PC-3 (cell line): ENCODE measurements around the gene KRTAP19-1. TPM values are rescaled to one million over a fixed set of nuclear protein-coding genes. Genes with fewer than 3 reads are reported as not detected.

Experiments
- ATAC-seq: fragments of 200-7000 bp; cut with Tn5 transposase; 2 replicates; pipeline ENCODE4 v1.9.1; 2020; ENCODE audit warnings: mild to moderate bottlenecking, moderate library complexity
- BruUV-seq: library from RNA; stranded (reverse); fragments of 400-500 nt; replicated peaks from 2 replicates; lab custom pipeline; 2021; lab: Mats Ljungman, UMichigan
- CTCF ChIA-PET: fragments of 300-600 bp; sonication (Branson Sonifier 250); formaldehyde crosslinking; loops from one replicate; lab custom pipeline; 2022; ENCODE audit warnings: antibody characterized with exemption; lab: Charles Lee
- POLR2A ChIA-PET: fragments of 300-600 bp; sonication (Branson Sonifier 250); formaldehyde crosslinking; loops from one replicate; lab custom pipeline; 2022; ENCODE audit warnings: antibody characterized with exemption; ENCODE audit not compliant: unreplicated experiment; lab: Charles Lee
- DNase-seq: peaks from one replicate; pipeline ENCODE4 v3.0.0-alpha.2; 2015
- H2AFZ ChIP-seq: fragments of 300-600 bp; sonication (generic); 2 replicates; pipeline ENCODE4 v1.6.0; 2016; ENCODE audit warnings: antibody characterized with exemption, low read length
- H3F3A ChIP-seq: fragments of 300-600 bp; sonication (generic); one replicate; pipeline ENCODE4 v1.6.0; 2017; ENCODE audit warnings: antibody characterized with exemption, low read length, control low read depth, mild to moderate bottlenecking; ENCODE audit not compliant: unreplicated experiment
- H3K27ac ChIP-seq: fragments of 300-600 bp; sonication (generic); 2 replicates; pipeline ENCODE4 v1.5.1; 2016; ENCODE audit warnings: mild to moderate bottlenecking, low read length
- H3K27me3 ChIP-seq: fragments of 300-600 bp; sonication (generic); 2 replicates; pipeline ENCODE4 v1.6.1; 2016; ENCODE audit warnings: low read length, mixed read lengths
- H3K36me3 ChIP-seq: fragments of 300-600 bp; sonication (generic); 2 replicates; pipeline ENCODE4 v1.6.1; 2016; ENCODE audit warnings: low read depth, mixed run types, low read length, mixed read lengths
- H3K4me1 ChIP-seq: fragments of 300-600 bp; sonication (generic); 2 replicates; pipeline ENCODE4 v1.5.1; 2016; ENCODE audit warnings: low read length; ENCODE audit not compliant: insufficient read depth
- H3K4me2 ChIP-seq: fragments of 300-600 bp; sonication (generic); 2 replicates; pipeline ENCODE4 v1.6.0; 2016; ENCODE audit warnings: low read length
- H3K4me3 ChIP-seq: fragments of 300-600 bp; sonication (generic); 2 replicates; pipeline ENCODE4 v1.5.1; 2016; ENCODE audit warnings: mild to moderate bottlenecking, low read length, mixed read lengths
- H3K79me2 ChIP-seq: fragments of 300-600 bp; sonication (generic); 2 replicates; pipeline ENCODE4 v1.6.1; 2017; ENCODE audit warnings: low read length, mixed read lengths
- H3K9ac ChIP-seq: fragments of 300-600 bp; sonication (generic); 2 replicates; pipeline ENCODE4 v1.6.0; 2016; ENCODE audit warnings: mild to moderate bottlenecking, low read length
- H3K9me2 ChIP-seq: fragments of 300-600 bp; sonication (generic); replicated peaks from 2 replicates; pipeline ENCODE4 v1.6.1; 2016; ENCODE audit warnings: mixed run types, low read length, mixed read lengths
- H3K9me3 ChIP-seq: fragments of 300-600 bp; sonication (generic); 2 replicates; pipeline ENCODE4 v1.6.1; 2016; ENCODE audit warnings: low read length, mixed read lengths
- H4K20me1 ChIP-seq: fragments of 300-600 bp; sonication (generic); 2 replicates; pipeline ENCODE4 v1.6.1; 2016; ENCODE audit warnings: low read length, mixed read lengths
- EZH2 ChIP-seq: fragments of 300-600 bp; sonication (generic); IDR thresholded peaks from one replicate; pipeline ENCODE4 v1.6.1; 2017; ENCODE audit warnings: antibody characterized with exemption, mild to moderate bottlenecking, low read length; ENCODE audit not compliant: unreplicated experiment
- EZH2phosphoT487 ChIP-seq: fragments of 300-600 bp; sonication (generic); IDR thresholded peaks from 2 replicates; pipeline ENCODE4 v1.6.1; 2018; ENCODE audit warnings: mild to moderate bottlenecking, antibody characterized with exemption, low read length, borderline replicate concordance
- intact Hi-C: fragments of 100-400 bp; cut with micrococcal nuclease; formaldehyde crosslinking; loops from 2 replicates; pipeline ENCODE4 v1.9.0; 2023
- total RNA-seq: library from RNA; depleted of rRNA; stranded (reverse); fragments of >200 nt; gene quantifications from 2 replicates; pipeline ENCODE4 v1.2.3, GENCODE V29; 2014
- TF ChIP-seq, protein P1 (sequence below): fragments of 300-600 bp; sonication (generic); conservative IDR thresholded peaks from 2 replicates; pipeline ENCODE4 v1.5.1; 2017; ENCODE audit warnings: antibody characterized with exemption, low read depth, mild to moderate bottlenecking, low read length

The KRTAP19-1 gene
- total RNA-seq, 1 experiment from 2014 or later, result not detected

DNA sequence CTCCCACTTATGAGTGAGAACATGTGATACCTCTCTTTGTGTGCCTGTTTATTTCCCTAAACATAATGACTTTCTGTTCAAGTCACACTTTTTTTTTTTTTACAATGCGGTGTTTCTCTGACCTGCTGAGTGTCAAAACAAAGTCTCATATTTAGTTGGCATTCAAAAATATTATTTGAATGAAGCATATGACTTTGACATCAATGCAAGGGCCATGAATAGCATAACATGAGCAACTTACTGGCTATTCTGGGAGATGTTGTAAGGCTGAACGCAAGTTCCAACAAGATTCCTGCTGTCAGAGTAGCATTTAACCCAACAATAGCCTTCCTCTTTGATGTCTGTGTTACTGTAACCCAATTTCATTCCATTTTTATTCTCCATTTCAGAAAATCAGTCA, 2.0 kb upstream of the KRTAP19-1 start:
- ChIA-PET POLR2A (no interaction called here), CTCF (no interaction called here)
- ATAC-seq (no peak), DNase-seq (no peak)
- Histone ChIP-seq H3K27ac (no peak overlapping the region), H3K36me3 (no peaks in the 10 kb centered on the region), H3K79me2 (no peaks in the 10 kb centered on the region), H2AFZ (no peak overlapping the region), H4K20me1 (no peaks in the 10 kb centered on the region), H3K4me3 (no peak overlapping the region), H3F3A (no peaks in the 10 kb centered on the region), H3K9me3 (no peaks in the 10 kb centered on the region), H3K9ac (no peak overlapping the region), H3K4me2 (no peak overlapping the region), H3K4me1 (no peaks in the 10 kb centered on the region), H3K9me2 (no peaks in the 10 kb centered on the region), H3K27me3 (peaks cover 10% of the 10 kb centered on the region; the same call in 1 of the 2 replicates)
- BruUV-seq, result no TSS peak
- TF ChIP-seq, protein P1, sequence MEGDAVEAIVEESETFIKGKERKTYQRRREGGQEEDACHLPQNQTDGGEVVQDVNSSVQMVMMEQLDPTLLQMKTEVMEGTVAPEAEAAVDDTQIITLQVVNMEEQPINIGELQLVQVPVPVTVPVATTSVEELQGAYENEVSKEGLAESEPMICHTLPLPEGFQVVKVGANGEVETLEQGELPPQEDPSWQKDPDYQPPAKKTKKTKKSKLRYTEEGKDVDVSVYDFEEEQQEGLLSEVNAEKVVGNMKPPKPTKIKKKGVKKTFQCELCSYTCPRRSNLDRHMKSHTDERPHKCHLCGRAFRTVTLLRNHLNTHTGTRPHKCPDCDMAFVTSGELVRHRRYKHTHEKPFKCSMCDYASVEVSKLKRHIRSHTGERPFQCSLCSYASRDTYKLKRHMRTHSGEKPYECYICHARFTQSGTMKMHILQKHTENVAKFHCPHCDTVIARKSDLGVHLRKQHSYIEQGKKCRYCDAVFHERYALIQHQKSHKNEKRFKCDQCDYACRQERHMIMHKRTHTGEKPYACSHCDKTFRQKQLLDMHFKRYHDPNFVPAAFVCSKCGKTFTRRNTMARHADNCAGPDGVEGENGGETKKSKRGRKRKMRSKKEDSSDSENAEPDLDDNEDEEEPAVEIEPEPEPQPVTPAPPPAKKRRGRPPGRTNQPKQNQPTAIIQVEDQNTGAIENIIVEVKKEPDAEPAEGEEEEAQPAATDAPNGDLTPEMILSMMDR, result no peak
- TF ChIP-seq EZH2phosphoT487, result no peak
- no peak for TF ChIP-seq EZH2
- intact Hi-C loops, result no loop called here

DNA sequence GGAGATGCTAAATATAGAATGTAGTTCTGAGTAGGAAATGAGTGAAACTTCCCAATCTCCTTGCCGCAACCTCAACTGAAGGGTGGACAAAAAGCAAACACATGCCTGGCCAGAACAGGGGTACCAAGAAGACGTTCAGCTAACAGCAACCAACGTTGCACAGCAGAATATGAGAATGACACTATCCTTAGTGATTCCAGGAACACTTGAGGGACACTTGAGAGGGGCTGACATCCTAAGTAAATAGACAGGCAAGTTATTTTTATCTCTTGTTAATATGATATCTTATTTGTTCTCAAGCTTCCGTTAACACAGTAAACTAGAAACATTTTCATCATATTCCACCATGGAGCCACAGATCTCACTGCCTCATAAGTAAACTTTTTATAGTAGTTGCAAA, 908 bp downstream of the KRTAP19-1 start:
- POLR2A ChIA-PET, result no interaction called here
- TF ChIP-seq EZH2, result no peak
- TF ChIP-seq EZH2phosphoT487, result no peak
- TF ChIP-seq, protein P1, result no peak
- no peaks in the 10 kb centered on the region for H3K79me2 ChIP-seq
- H3K9me3 ChIP-seq, result no peaks in the 10 kb centered on the region
- no peak overlapping the region for H2AFZ ChIP-seq
- H3K9me2 ChIP-seq, result no peaks in the 10 kb centered on the region
- no peaks in the 10 kb centered on the region for H3K4me1 ChIP-seq
- no peak overlapping the region for H3K9ac ChIP-seq
- H3K4me3 ChIP-seq, result no peak overlapping the region
- no peak overlapping the region for H3K4me2 ChIP-seq
- intact Hi-C loops, result no loop called here
- no peaks in the 10 kb centered on the region for H3F3A ChIP-seq
- ATAC-seq (no peak), DNase-seq (no peak)
- H3K36me3 ChIP-seq, result no peaks in the 10 kb centered on the region
- no peaks in the 10 kb centered on the region for H4K20me1 ChIP-seq
- no TSS peak for BruUV-seq
- peaks cover 10% of the 10 kb centered on the region; the same call in 1 of the 2 replicates for H3K27me3 ChIP-seq
- CTCF ChIA-PET, result no interaction called here
- H3K27ac ChIP-seq, result no peak overlapping the region

DNA sequence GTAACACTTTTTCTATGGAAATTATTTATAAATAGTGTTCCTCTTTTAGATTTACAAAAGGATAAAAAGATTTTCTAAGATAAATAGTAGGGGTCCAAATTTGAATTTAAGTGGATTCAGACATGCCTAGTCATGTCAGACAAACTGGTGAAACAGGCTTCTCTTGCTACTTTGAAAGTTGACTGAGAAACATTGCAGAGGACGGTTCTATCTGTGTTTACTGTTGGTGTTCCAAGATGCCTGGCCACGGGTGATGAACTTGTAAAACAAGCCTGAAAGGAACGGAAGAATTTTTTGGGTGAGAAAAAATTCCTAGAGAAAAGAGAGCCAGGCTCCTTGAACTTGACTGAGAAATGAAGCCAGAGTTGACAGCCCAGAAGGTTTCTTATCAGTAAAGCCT, 2.2 kb downstream of the KRTAP19-1 start:
- no peaks in the 10 kb centered on the region for H3F3A ChIP-seq
- no peaks in the 10 kb centered on the region for H3K4me1 ChIP-seq
- no peak overlapping the region for H3K27ac ChIP-seq
- peaks cover 10% of the 10 kb centered on the region; the same call in 1 of the 2 replicates for H3K27me3 ChIP-seq
- BruUV-seq, result no TSS peak
- DNase-seq, result no peak
- no peaks in the 10 kb centered on the region for H3K36me3 ChIP-seq
- no peak overlapping the region for H2AFZ ChIP-seq
- H3K4me3 ChIP-seq, result no peak overlapping the region
- intact Hi-C loops, result no loop called here
- TF ChIP-seq EZH2phosphoT487 (no peak), EZH2 (no peak)
- TF ChIP-seq, protein P1, result no peak
- POLR2A ChIA-PET, result no interaction called here
- no peaks in the 10 kb centered on the region for H3K79me2 ChIP-seq
- no peaks in the 10 kb centered on the region for H3K9me3 ChIP-seq
- H4K20me1 ChIP-seq, result no peaks in the 10 kb centered on the region
- H3K9me2 ChIP-seq, result no peaks in the 10 kb centered on the region
- no peak for ATAC-seq
- H3K9ac ChIP-seq, result no peak overlapping the region
- no peak overlapping the region for H3K4me2 ChIP-seq
- CTCF ChIA-PET, result no interaction called here
